Stomach (tissue), 9 donors: ENCODE results near the gene MMP1. TPM values are rescaled to one million over a fixed set of nuclear protein-coding genes. Genes with fewer than 3 reads are reported as not detected.

Source experiments
- DNase-seq, 2 donors: peaks; one replicate each; pipeline versions ENCODE4 v3.0.0 to v3.0.0-alpha.2; 2013 to 2019
- H3K27ac ChIP-seq, 5 donors: fragments of 200-600 bp in 4 of 5; sonication (generic) in 4 of 5; one replicate each; pipeline ENCODE4 v1.5.1; 2013 to 2019; ENCODE audit warnings: mild to moderate bottlenecking in 1 of 5, moderate library complexity in 1 of 5
- H3K27me3 ChIP-seq, 3 donors: fragments of 200-600 bp; sonication (generic); one replicate each; pipeline ENCODE4 v1.5.1; 2017 to 2019; ENCODE audit warnings: mixed run types in 1 of 3
- H3K36me3 ChIP-seq, 4 donors: fragments of 200-600 bp; sonication (generic); 1 replicate in 3 of 4; 2 replicates in 1 of 4; pipeline ENCODE4 v1.5.1; 2016 to 2019
- H3K4me1 ChIP-seq, 4 donors: fragments of 200-600 bp; sonication (generic); one replicate each; pipeline ENCODE4 v1.5.1; 2016 to 2019
- H3K4me3 ChIP-seq, 4 donors: fragments of 200-600 bp; sonication (generic) in 3 of 4; one replicate each; pipeline ENCODE4 v1.5.1; 2016 to 2019; ENCODE audit warnings: mild to moderate bottlenecking in 1 of 4
- H3K9me3 ChIP-seq, 4 donors: fragments of 200-600 bp; sonication (generic); one replicate each; pipeline ENCODE4 v1.5.1; 2016 to 2019
- CTCF ChIP-seq, 7 experiments: fragments of 450-650 bp in 4 of 7; fragments of 200-600 bp in 3 of 7; sonication (generic) in 3 of 7; IDR thresholded peaks; one replicate each; pipeline ENCODE4 v1.5.1; 2016 to 2019; ENCODE audit warnings: antibody characterized with exemption in 7 of 7, control low read depth in 2 of 7, mild to moderate bottlenecking in 1 of 7
- EP300 ChIP-seq: sonication (generic); formaldehyde crosslinking; IDR thresholded peaks from one replicate; pipeline ENCODE4 v1.6.1; 2017; ENCODE audit warnings: antibody characterized with exemption
- POLR2A ChIP-seq, 4 donors: fragments of 450-650 bp; IDR thresholded peaks; one replicate each; pipeline ENCODE4 v1.6.1; 2016; ENCODE audit warnings: antibody characterized with exemption in 4 of 4, control low read depth in 2 of 4, mild to moderate bottlenecking in 1 of 4, moderate library complexity in 1 of 4
- POLR2AphosphoS5 ChIP-seq, 3 donors: sonication (generic); formaldehyde crosslinking; IDR thresholded peaks; one replicate each; pipeline ENCODE4 v1.6.1; 2016; ENCODE audit warnings: antibody characterized with exemption in 3 of 3
- WGBS, 5 donors: extraction: QIAGEN DNeasy Blood & Tissue Kit in 3 of 5; methylation state at CpG; one replicate each; pipeline versions ENCODE4 v1.1.5 to v1.1.7; 2013 to 2018; 5-methylcytosine and 5-hydroxymethylcytosine counted together
- intact Hi-C: fragments of 100-400 bp; cut with DNase I; formaldehyde crosslinking; loops from one replicate; pipeline ENCODE4 v1.15.1; 2023; ENCODE audit warnings: low total_unique reads
- polyA plus RNA-seq, 3 donors: library from polyadenylated mRNA; stranded (reverse); fragments of 200-250 nt; gene quantifications; one replicate each; pipeline ENCODE4 v1.2.3, GENCODE V29; 2013
- total RNA-seq, 5 donors: library from RNA; depleted of rRNA; stranded (reverse); fragments of >200 nt; gene quantifications; one replicate each; pipeline versions ENCODE4 v1.1.0 to v1.2.3, GENCODE V29; 2014 to 2016
- donor health status: healthy with polysubstance abuse.
- donor health status: Bipolar disorder and iron deficiency.
- donor health status: healthy.

MMP1 gene
- total and polyA plus RNA-seq, 8 donors = 0.89 to 127 (median 7.5) TPM; not detected in 2

DNA sequence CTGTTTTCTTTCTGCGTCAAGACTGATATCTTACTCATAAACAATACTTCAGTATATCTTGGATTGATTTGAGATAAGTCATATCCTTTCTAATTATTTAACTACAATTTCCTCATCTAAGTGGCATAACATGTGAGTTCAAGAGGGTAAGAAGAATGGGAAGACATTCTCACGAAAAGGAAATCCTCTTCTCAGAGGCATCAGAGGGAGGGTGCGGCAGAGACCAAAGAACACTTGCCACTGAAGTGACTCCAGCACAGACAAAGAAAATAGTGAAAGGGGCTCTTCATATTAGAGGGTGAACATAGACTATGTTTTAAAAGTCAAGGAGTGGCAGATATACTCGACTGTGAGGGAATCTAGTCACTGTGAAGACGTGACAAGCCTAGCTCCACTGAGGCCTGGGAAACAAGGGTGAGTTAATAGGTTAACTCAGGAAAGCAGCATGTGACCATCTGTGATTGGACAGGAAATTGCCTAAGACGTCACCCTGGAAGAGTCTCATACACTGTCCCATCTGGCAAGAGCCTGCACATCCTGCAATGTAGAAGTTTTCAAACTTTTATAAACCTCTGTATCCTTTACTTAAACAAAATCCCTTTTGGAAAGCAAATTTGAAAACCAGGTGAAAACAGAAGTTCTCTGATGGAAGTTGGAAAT is 1.9 kb upstream of the MMP1 start:
- H3K9me3 ChIP-seq = no peaks in the 10 kb centered on the region
- H3K4me3 ChIP-seq = no peak overlapping the region
- TF ChIP-seq POLR2A (IDR thresholded peaks at IDR 0.05) = no peak
- TF ChIP-seq POLR2AphosphoS5 (IDR thresholded peaks at IDR 0.05) = no peak
- TF ChIP-seq EP300 = no peak
- TF ChIP-seq CTCF (IDR thresholded peaks at IDR 0.05) = no peak
- DNase-seq = peak in 1 of 2 donors; percentile 34
- H3K4me1 ChIP-seq = peaks cover 0 to 22% (median under 1%) of the 10 kb centered on the region in 4 donors
- intact Hi-C loops = no loop called here
- H3K27ac ChIP-seq = peak overlapping the region in 1 of 5 donors; percentile 45
- no peaks in the 10 kb centered on the region for H3K27me3 ChIP-seq
- WGBS, 5 donors = 47 to 59% (median 55%) methylated on average over 6 of the region's 6 CpGs
- H3K36me3 ChIP-seq = no peaks in the 10 kb centered on the region

DNA sequence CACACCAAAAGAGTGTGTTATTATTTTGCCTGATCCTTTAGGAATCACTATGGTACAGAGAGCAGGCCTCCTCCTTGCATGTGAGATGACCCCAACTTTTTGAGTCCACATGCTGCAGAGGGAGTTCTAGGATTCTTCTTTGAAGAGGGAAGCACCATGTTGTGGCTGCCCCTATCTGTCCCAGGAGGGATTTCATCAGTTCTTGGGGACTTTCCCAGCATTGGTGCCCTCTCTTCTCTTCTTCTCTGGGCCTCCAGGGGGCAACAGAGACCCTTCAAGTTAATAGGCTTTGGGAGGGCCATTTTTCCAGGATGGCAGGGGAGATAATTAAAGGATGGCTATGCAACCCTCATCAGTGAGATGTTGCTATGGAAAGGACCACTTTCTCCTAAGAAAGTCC is 3.6 kb downstream of the MMP1 start:
- Histone ChIP-seq H3K27me3 (no peaks in the 10 kb centered on the region), H3K4me1 (peaks cover 9 to 32% (median 12%) of the 10 kb centered on the region in 4 donors), H3K27ac (peak overlapping the region in 3 of 5 donors; percentile 5 to 68 (median 22)), H3K4me3 (no peak overlapping the region), H3K9me3 (no peaks in the 10 kb centered on the region), H3K36me3 (no peaks in the 10 kb centered on the region)
- intact Hi-C loops = no loop called here
- TF ChIP-seq POLR2A (IDR thresholded peaks at IDR 0.05) = no peak
- TF ChIP-seq CTCF (IDR thresholded peaks at IDR 0.05) = no peak
- no peak for TF ChIP-seq POLR2AphosphoS5 (IDR thresholded peaks at IDR 0.05)
- TF ChIP-seq EP300 = no peak
- DNase-seq = no peak

- Histone ChIP-seq H3K4me1 (peaks cover 9 to 31% (median 12%) of the 10 kb centered on the region in 4 donors), H3K9me3 (no peaks in the 10 kb centered on the region), H3K36me3 (no peaks in the 10 kb centered on the region), H3K27me3 (no peaks in the 10 kb centered on the region), H3K27ac (peak overlapping the region; percentile 22 to 76 (median 68)), H3K4me3 (no peak overlapping the region)
- DNase-seq = peak in 1 of 2 donors; percentile 31
- WGBS, 5 donors = 21 to 48% (median 33%) methylated on average over 6 of the region's 6 CpGs
- peak in 2 of 3 donors; percentile 27 to 41 for TF ChIP-seq POLR2AphosphoS5 (IDR thresholded peaks at IDR 0.05)
- TF ChIP-seq EP300 = no peak
- intact Hi-C loops = no loop called here
Observed at GRCh38 chr11:102793677-102794290, 4.2 kb downstream of the MMP1 start.

DNA sequence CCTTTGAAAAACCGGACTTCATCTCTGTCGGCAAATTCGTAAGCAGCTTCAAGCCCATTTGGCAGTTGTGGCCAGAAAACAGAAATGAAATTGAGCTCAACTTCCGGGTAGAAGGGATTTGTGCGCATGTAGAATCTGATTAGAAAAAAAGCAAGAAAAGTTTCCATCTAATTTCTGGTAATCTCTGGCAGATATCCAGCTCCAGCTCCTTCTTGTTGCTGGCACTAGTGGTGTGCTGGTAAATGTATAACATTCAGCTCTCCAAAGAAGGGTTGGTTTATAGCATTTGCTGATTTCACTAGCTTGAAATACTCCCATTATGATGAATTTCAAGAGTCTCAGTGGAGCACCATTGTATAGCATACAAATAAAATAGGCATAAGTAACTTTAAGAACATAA is 5.4 kb downstream of the MMP1 start:
- Histone ChIP-seq H3K9me3 (no peaks in the 10 kb centered on the region), H3K4me3 (peak overlapping the region; percentile 14 to 36 (median 30)), H3K4me1 (peaks cover 9 to 27% (median 12%) of the 10 kb centered on the region in 4 donors), H3K27me3 (no peaks in the 10 kb centered on the region), H3K36me3 (no peaks in the 10 kb centered on the region), H3K27ac (peak overlapping the region in 4 of 5 donors; percentile 57 to 69 (median 64))
- TF ChIP-seq POLR2A (IDR thresholded peaks at IDR 0.05) (no peak), POLR2AphosphoS5 (IDR thresholded peaks at IDR 0.05) (peak in 1 of 3 donors; percentile 46)
- DNase-seq = peak in 1 of 2 donors; percentile 26
- intact Hi-C loops = no loop called here
- WGBS, 5 donors = 27 to 53% (median 40%) methylated on average over 5 of the region's 5 CpGs

- peak overlapping the region; percentile 14 to 36 (median 30) for H3K4me3 ChIP-seq
- peaks cover 9 to 26% (median 12%) of the 10 kb centered on the region in 4 donors for H3K4me1 ChIP-seq
- no peaks in the 10 kb centered on the region for H3K27me3 ChIP-seq
- no peaks in the 10 kb centered on the region for H3K36me3 ChIP-seq
- 47 to 72% (median 52%) methylated on average over 4 of the region's 4 CpGs for WGBS, 5 donors
- TF ChIP-seq CTCF (IDR thresholded peaks at IDR 0.05) (no peak), EP300 (no peak), POLR2AphosphoS5 (IDR thresholded peaks at IDR 0.05) (no peak), POLR2A (IDR thresholded peaks at IDR 0.05) (no peak)
- no peaks in the 10 kb centered on the region for H3K9me3 ChIP-seq
- DNase-seq = no peak
- intact Hi-C loops = no loop called here
- H3K27ac ChIP-seq = peak overlapping the region in 3 of 5 donors; percentile 57 to 68 (median 60)
Observed at GRCh38 chr11:102791271-102792036, 6.5 kb downstream of the MMP1 start.
